Anterior cingulate cortex (tissue), 58 donors: ENCODE results near the gene ZNF445.
"Not testable (repeated sequence)": the region's sequence is repeated elsewhere in the genome, so short reads cannot be mapped to it uniquely, and the experiment has no call there.

ENCODE experiments used
- DNase-seq, 58 donors: peaks; one replicate each; lab custom pipeline; 2025; lab: John Stamatoyannopoulos, UW

Gene ZNF445

DNA sequence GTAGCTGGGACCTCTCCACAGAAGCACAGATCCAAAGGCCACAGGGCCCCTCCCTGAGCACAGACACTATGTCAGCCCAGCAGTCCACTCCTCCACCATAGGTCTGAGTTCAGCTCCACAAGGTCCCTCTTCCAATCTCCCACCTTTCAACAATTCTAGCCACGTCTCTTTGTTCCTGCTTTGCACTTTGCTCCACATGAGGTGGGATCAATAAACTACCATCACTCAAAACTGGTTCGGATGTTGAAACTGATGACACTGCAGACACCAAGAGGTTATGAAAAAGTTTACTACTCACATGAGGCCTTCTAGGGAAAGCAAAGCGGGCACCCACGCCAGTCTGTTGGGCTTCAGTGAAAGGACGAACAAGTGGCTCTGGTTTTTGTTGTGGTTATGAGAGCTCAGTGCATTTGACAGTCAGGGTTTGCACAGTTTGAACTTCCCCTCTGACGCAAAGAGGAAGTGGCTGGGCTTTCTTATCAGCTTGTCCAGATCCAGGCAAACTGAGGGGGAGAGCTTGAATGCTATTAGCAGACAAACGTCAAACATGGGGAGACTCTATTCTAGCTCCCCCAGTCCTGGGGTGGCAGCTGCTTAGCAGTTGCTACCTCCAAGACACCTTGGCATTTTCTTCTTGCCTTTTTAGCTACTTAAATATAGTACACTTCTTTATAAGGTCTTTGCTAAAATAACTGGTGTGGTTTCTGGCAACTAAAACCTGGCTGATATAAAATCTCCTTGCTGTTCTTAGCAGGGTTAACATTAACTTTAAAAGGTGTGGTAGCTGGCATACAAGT lies 37.8 kb downstream of the ZNF445 start:
- DNase-seq, result peak in 24 of 58 donors; percentile 1 to 49 (median 10)

DNA sequence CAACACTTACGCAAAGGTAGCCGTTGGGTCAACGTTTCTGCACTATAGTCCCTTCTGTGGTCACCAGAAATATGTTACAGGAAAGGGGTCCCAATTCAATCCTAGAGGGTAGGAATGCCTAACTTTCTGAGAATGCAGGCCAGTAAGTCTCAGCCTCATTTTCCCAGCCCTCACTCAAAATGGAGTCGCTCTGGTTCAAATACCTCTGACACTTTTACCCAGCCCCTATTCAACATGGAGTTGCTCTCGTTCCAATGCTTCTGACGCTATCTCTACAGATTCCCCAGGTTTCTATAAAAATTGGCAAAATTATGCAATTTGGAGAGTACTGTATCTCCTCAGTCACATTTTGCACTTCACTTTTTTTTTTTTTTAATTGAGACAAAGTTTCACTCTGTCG lies 39.7 kb downstream of the ZNF445 start:
- DNase-seq, result no peak

DNA sequence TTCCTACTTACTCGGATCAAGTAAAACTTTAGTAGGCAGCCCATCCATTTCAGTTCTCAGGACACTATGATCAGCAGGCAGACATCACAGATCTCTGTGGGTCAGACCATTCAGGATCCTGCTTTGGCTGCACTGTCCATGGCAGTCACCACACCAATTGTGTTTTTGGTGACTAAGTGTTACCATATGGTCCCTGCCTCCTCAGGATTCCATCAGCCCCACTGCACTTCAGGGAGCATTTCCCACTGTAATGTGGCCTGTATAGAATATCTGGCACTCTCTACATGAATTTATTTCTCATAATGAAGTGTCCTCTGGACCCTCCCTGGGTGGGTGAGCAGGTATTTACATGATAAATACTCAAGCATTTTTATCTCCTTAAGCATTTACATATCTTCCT lies 41.3 kb downstream of the ZNF445 start:
- DNase-seq, result no peak

DNA sequence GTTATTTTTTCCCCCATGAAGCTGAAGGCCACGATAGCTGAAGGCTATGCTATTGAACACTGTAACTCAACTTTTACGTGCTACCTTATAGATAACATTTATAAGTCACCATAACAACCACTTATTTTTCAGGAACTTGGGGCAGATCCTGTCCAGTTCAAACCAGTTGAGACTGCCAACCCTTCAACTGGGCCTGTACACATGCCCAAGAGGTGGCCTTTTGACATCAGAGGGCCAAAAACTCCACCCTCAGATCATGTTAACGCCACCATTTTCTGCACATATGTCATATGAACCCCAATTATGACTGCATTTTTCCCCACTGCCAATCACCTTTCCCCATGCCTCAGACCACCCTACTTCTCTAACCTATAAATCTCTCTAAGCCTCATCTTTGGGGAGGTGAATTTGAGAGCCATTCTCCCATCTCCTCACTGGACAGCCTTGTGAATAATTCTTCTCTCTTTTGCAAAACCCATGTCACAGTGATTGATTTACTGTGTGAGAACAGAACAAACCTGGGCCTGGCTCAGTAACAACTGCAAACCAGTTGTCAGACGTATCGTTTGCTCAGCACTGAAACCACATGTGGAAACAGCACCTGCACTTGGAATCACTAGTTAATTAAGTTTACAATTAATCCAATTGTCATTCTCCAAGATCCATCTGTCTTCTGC lies 42.5 kb downstream of the ZNF445 start:
- DNase-seq, result no peak

DNA sequence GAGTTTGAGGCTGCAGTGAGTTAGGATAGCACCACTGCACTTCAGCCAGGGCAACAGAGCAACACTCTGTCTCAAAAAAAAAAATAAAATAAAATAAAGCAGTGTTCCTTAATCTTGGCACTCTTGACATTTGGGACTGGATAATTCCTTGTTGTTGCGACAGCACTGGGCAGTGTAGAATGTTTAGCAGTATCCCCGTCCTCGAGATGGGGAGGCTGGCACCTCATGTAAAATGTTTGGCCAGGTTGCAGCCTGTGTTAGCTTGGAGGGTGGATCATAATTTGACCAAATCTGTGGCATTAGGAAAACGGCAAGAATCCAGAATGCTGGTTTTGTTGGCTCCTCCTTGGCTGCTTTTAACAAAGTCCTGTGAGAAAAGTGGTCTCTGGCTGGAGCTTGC lies 47.0 kb downstream of the ZNF445 start:
- DNase-seq, result no peak

DNA sequence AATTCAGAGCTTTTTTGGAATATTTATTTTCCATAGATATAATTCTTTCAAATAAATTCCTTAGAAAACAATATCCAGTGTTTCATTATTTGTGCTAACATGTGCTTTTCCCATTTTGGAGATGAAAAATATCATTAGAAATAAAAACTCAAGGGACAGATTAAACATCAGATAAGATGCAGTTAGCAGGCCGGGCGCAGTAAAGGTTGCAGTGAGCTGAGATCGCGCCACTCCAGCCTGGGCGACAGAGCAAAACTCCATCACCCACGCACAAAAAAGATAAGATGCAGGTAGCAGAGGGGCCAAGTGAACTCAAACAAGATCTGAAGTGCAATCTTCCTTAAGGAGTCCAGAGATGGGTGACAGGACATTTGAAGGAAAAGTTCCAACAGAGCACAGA lies 48.0 kb downstream of the ZNF445 start:
- DNase-seq, result no peak

DNA sequence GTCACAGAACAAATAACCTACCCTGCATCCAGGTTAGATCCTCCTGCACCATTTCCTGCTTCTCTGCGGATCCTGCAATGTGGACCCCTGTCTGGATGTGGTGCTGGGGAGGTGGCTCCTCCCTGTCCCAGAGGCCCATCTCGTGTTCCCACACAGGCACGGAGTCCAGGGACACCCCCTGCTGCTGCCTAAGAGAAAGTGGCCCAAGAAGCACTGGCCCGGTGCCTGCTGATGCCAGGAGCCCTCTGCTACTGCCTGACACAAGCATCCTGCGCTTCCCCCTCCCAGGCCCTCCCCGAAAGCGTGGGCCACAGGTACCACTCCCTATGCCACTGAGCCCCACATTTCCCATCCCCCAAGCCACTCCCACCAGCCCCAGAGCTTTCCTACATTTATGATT lies 48.6 kb downstream of the ZNF445 start:
- no peak for DNase-seq

DNA sequence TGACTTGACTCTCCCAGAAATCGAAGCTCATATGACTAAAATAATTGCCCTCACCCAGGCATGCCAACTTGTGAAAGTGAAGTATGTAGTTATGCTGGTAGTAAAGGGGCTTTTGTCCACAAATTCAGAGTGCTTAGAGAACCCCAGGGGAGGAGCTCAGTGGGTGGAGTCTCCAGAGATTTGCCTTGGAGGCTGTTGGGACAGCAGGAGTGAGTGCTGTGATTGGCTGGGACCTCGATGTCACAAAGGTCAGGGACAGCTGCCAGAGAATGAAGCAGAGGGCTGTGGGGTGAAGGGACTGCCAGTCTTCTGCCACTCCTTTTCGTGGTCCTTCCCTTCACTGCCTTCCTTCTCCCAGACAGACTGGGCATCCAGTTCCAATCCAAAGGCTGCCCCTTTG lies 49.8 kb downstream of the ZNF445 start:
- no peak for DNase-seq

DNA sequence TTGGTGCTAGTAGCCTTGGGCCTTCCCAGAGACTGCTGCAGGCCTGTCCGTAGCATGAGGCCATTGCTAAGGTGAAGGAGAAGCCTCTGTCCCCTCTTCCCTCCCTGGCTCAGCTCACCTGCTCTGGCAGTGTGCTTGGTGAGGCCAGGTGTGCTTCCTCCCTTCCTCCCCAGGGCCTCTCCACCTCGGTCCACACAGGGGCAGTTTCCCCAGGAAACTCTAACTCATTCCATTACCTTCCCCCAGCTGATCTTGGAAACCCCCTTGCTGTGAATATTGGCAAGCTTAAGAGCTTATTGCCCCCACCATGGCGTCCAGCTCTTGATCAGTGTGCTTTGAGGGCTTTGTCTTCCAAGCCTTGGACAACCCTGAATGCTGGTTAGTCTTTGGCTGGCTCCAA lies 52.7 kb downstream of the ZNF445 start:
- DNase-seq, result no peak

DNA sequence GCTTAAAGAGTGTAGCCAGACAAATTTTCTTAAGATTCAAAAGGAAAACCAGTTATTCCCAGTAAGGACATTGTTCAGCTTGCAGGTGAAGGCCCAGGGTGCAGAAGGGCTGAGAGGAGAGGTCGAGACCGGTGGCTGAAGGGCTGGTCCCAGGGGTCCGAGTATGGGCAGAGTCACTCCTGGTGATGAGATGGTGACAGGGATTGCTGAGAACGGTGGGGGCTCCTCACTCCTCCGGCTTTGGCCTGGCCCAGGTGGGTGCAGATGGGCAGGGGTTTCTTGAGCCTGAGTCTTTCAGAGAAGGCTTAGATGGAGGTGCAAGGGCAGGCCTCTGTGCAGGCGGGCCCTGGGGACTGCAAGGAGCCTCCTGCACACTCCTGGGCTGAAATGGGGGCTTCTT lies 56.2 kb downstream of the ZNF445 start:
- DNase-seq, result no peak

DNA sequence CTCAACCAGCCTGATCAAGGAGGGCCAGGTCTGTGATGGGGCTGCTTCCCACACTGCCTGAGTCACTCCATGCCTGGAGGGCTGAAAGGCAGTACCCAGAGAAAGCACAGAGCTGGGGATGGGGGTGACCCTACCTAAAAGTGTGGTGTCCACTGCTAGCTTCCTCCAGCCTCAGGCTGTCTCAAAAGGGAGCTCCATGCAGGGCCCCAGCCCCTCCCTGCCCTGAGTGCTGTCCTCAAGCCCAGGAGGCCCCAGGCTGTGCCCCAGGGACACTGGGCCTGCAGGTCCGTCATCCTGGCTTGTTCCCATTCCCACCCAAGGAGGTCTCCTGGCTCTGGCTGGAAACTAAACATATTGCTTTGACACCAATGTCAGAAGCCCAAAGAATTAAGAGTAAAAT lies 56.8 kb downstream of the ZNF445 start:
- DNase-seq, result no peak

DNA sequence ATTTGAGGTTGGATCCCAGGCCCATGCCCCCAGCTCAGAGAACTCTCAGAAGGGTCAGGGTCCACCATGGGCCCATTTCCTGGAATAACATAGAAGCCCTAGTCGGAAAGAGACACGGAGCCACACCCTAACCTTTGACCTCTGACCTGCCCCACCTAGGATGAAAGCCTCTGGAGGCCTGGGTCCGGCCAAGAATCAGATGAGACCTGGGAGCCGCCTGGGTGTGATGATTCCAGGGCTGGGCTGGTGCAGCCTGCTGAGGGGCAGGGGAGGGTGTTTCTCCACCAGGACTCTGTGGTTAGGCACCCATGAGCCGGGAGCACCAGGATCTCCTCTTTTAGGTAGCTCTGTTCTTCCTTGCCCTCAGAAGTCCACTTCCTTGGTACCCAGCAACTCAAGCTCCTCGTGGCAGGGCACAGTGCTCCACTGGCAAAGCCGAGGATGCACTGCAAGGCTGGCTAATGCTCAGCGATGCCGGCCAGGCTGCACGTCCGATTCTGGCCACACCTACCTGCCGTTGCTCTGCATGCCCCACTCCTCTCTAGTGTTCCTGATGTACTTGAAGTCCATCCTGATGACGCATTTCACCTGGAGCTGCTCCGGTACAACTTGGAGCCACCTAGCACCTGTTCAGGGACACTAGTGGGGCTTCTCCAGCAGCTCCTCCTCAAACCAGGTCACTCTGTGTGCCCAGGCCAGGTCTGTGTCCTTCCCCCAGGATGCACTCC lies 57.4 kb downstream of the ZNF445 start:
- DNase-seq, result no peak

DNA sequence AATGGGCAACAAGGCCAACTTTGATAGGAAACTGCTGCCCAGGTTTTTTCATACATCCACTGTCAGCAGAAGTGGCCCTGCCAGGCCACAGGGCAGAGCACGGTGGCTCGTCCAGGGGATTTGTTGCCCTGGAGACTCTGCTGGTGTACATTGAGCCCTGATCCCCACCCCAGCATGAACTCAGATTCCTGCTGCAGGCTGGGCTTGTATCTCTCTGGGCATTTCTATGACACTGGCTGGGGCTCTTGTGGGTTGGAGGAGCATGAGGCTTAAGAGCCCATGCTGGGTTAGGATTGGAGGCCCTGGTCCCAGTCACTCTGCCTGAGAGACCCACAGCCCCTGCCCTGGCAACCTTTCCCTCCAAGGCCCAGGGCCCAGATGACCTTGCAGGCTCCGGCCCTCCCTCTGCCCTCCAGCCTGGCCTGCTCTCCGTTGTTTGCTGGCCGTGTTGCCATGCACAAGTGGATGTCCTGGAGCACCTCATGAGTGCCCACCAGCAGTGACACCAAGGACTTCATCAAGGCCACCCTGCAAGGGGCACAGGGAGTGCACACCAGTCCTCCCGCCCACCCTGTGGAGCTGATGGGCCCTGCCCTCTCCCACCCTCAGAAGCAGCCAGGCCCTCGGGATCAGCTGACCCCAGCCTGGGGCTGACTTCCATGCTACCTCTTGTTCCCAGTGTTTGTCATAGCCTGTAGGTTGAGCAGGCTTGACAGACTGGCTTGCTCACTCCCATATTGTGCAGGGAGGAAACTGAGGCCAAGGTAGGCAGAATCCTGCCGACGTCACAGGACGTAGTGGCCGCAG lies 58.2 kb downstream of the ZNF445 start:
- DNase-seq, result no peak

DNA sequence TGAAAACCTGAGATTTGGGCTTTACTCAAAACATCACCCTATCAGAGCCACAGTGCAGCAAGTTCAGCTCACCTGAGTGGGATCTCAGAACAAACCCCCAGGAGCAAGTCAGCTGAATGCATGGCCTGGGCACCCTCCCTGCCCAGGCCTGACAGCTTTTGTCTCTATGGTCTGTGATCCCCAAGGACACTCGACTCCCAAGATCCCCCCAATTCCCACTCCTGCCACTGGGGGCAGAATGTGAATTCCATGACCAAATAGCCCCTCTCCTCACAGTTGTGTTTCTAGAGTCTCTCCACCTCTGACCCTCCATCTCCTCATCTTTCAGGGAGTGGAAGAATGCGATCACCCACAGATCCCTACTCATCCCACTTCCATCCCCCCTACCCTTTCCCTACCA lies 58.9 kb downstream of the ZNF445 start:
- no peak for DNase-seq

DNA sequence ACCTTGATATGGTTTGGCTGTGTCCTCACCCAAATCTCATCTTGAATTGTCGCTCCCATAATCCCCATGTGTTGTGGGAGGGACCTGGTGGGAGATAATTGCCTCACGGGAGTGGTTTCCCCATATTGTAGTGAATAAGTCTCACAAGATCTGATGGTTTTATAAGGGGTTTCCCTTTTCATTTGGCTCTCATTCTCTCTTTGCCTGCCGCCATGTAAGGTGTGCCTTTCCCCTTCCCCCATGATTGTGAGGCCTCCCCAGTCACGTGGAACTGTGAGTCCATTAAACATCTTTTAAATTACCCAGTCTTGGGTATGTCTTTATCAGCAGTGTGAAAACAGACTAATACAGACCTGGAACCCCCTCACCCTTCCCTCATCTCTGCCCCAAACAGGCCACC lies 59.4 kb downstream of the ZNF445 start:
- DNase-seq, result not testable (repeated sequence)

DNA sequence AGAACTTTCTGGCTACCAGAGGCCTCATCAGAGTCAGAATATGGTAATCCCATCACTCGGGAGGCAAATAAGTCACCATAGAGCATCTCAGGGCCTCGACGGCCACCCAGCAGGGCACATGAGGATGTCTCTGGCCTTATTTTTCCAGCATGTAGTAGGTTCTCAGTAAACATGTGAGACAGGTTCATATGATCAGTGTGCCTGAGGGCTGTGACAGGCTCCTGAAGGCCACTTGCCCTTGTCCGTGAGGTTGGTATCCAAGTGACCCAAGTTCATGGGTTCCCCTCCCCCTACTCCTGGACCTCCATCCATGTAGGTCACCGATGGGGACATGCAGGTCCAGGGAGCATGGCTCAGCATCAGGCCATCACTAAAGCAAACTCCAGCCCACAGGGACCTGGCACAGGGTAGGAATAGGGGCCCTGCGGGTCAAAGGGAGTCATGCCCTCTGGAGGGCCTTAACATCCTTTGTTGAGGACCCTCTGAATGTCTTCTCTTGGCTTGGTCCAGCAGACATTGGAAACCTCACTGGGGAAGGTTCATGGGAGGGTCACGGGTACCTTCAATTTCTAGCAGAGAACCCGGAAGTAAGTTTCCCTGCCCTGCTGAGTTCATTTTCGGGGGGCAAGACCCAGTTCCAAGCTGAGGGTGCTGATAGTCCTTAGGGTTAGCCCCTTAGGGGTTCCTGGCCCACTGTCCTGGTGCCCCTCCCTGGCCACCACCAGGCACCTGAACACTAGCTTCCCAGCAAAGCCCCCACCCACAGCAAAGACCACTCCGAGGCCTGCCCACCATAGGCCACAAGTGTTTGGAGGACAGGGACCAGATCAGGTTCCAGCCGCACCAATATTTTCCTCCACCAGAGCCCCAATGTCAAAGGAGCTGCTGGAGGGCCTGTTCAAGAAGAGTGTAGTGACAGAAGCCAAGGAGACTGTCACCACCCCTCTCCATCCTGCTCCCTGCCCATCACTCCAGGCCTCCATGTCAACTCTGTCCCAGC lies 61.1 kb downstream of the ZNF445 start:
- no peak for DNase-seq

DNA sequence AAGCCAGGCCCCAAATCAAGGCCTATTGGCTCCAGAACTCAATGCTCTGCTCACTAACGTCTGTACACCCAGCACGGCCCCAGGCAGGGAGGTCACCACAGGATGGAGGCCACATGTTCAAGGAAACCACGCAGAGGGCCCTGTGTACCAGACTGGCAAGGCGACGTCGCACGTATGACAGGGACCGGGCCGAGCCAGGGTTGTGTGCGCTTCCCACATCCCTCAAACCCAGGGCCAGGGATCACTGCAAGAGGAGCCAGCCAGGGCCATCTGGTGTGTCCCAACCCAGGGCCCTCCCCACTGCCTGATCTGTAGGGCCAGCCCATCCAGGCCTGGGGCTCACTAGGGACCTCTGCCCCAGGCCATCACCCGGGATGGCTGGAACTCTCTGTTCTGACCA lies 62.0 kb downstream of the ZNF445 start:
- DNase-seq, result no peak

DNA sequence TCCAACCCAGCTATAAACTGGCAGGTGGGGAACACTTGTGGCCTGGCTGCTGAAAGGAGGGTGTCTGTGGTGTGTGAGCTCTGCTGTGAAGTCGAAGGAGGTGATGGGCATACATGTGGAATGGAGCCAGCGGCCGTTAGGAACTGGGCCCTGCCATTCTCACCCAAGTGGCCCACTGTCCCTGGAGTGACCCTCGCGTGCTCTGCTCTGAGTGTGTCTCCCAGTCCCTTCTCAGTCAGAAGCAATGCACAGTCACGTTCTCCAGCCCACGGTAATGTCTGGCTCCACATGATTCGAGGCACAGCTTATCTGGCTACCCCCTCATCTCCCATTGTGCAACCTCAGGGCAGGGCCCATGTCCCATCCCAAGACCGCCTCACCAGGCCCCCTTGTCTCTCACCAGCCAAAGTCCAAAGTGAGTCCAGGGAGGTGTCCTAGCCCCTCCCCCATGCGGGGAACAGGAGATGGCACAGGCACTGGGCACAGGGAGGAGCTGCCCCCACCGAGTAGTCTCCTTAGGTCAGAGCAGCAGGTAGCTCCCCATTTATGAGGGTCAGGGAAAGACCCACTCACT lies 62.9 kb downstream of the ZNF445 start:
- DNase-seq, result no peak

DNA sequence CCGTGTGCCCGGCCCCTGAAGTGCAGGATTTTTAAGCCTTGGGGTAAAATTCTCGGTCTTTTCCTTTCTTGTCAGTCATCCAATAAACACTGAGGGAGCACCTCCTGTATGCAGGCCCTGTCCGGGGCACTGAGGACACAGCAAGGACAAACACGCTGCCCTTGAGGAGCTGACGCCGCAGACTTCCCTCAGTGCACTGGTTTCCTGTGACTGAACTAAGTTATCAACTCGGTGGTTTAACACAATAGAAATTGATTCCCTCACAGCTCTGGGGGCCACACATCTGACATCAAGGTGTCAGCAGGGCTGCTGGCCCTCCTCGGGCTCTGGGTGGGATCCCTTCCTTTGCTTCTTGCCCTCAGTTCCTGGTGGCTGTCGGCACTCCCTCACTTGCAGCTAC lies 65.1 kb downstream of the ZNF445 start:
- DNase-seq, result no peak
